GM12878 (cell line): ENCODE measurements around the gene SLC6A12. TPM values are rescaled to one million over a fixed set of nuclear protein-coding genes. Genes with fewer than 3 reads are reported as not detected.

Source experiments
- ATAC-seq: fragments of 200-7000 bp; cut with Tn5 transposase; 3 replicates; pipeline ENCODE4 v1.9.1; 2020; ENCODE audit warnings: mild to moderate bottlenecking, moderate library complexity
- BruUV-seq: library from RNA; stranded (reverse); fragments of 400-500 nt; replicated peaks from 2 replicates; lab custom pipeline; 2021; lab: Mats Ljungman, UMichigan
- CTCF ChIA-PET: fragments of 300-600 bp; sonication (Branson Sonifier 250); formaldehyde crosslinking; extraction: SDS; loops from one replicate; lab custom pipeline; 2021; ENCODE audit warnings: inconsistent platforms; lab: Yijun Ruan, JAX
- POLR2A ChIA-PET: fragments of 350-600 bp; formaldehyde crosslinking; extraction: SDS; loops from one replicate; lab custom pipeline; 2021; ENCODE audit warnings: inconsistent platforms; lab: Charles Lee
- RAD21 ChIA-PET: fragments of 300-600 bp; sonication (Branson Sonifier 250); formaldehyde crosslinking; loops from one replicate; lab custom pipeline; 2023; ENCODE audit warnings: antibody characterized with exemption; ENCODE audit not compliant: unreplicated experiment; lab: Charles Lee
- SMC1A ChIA-PET: fragments of 300-600 bp; sonication (Branson Sonifier 250); formaldehyde crosslinking; loops from one replicate; lab custom pipeline; 2023; ENCODE audit not compliant: unreplicated experiment, uncharacterized antibody; lab: Charles Lee
- DNase-seq: peaks from one replicate; pipeline ENCODE4 v3.0.0-alpha.2; 2011; ENCODE audit warnings: low read depth, low spot score
- FAIRE-seq: peaks from 3 replicates; lab custom pipeline; 2011; peaks lifted over from hg19 to GRCh38; lab: Jason Lieb, UNC
- H2AFZ ChIP-seq: 2 replicates; pipeline ENCODE4 v1.6.0; 2011; ENCODE audit warnings: low read depth, low read length, control low read depth; ENCODE audit not compliant: control insufficient read depth
- H3K27ac ChIP-seq: 2 replicates; pipeline ENCODE4 v1.5.1; 2011; ENCODE audit warnings: control low read depth; ENCODE audit not compliant: control insufficient read depth, insufficient read depth
- H3K27me3 ChIP-seq, 2 experiments: replicated peaks in 1 of 2; 2 replicates each; pipeline versions ENCODE4 v1.6.0 to v1.6.1; 2011; ENCODE audit warnings: low read length in 1 of 2; ENCODE audit not compliant: control insufficient read depth in 2 of 2, insufficient read depth in 2 of 2
- H3K36me3 ChIP-seq, 2 experiments: 2 replicates each; pipeline ENCODE4 v1.5.1; 2011; ENCODE audit warnings: low read length in 1 of 2; ENCODE audit not compliant: control insufficient read depth in 2 of 2, insufficient read depth in 2 of 2
- H3K4me1 ChIP-seq: 2 replicates; pipeline ENCODE4 v1.6.1; 2011; ENCODE audit warnings: mild to moderate bottlenecking, low read length, moderate library complexity, mixed read lengths; ENCODE audit not compliant: control insufficient read depth, insufficient read depth
- H3K4me2 ChIP-seq: 2 replicates; pipeline ENCODE4 v1.6.0; 2011; ENCODE audit warnings: control low read depth; ENCODE audit not compliant: control insufficient read depth, insufficient read depth
- H3K4me3 ChIP-seq: fragments of 200-600 bp; sonication (generic); 2 replicates; pipeline ENCODE4 v1.5.1; 2016
- H3K79me2 ChIP-seq: 2 replicates; pipeline ENCODE4 v1.6.0; 2011; ENCODE audit warnings: low read length; ENCODE audit not compliant: control insufficient read depth, insufficient read depth
- H3K9ac ChIP-seq: 2 replicates; pipeline ENCODE4 v1.8.0; 2011; ENCODE audit warnings: low read length, control low read depth, mixed read lengths; ENCODE audit not compliant: control insufficient read depth, insufficient read depth
- H3K9me3 ChIP-seq: replicated peaks from 3 replicates; pipeline ENCODE4 v1.5.1; 2011; ENCODE audit warnings: mild to moderate bottlenecking, low read length; ENCODE audit not compliant: control insufficient read depth, insufficient read depth
- H4K20me1 ChIP-seq: 2 replicates; pipeline ENCODE4 v1.6.0; 2011; ENCODE audit not compliant: control insufficient read depth, insufficient read depth
- BACH1 ChIP-seq: fragments of 450-650 bp; IDR thresholded peaks from 2 replicates; pipeline ENCODE4 v1.6.1; 2017; ENCODE audit warnings: mild to moderate bottlenecking, borderline replicate concordance
- BCL11A ChIP-seq: IDR thresholded peaks from 2 replicates; pipeline ENCODE4 v1.6.1; 2011; ENCODE audit warnings: low read depth, low read length
- CHD4 ChIP-seq: fragments of 200-600 bp; sonication (generic); IDR thresholded peaks from 2 replicates; pipeline ENCODE4 v1.6.1; 2016; ENCODE audit warnings: mild to moderate bottlenecking
- MYC ChIP-seq: IDR thresholded peaks from 2 replicates; pipeline ENCODE4 v1.6.1; 2011; ENCODE audit warnings: mild to moderate bottlenecking, low read length, moderate library complexity, inconsistent platforms; ENCODE audit not compliant: insufficient read depth, insufficient replicate concordance, insufficient read length, severe bottlenecking
- NBN ChIP-seq: fragments of 450-650 bp; IDR thresholded peaks from 2 replicates; pipeline ENCODE4 v1.6.1; 2016
- PAX5 ChIP-seq: IDR thresholded peaks from 2 replicates; pipeline ENCODE4 v1.6.1; 2011; ENCODE audit warnings: low read depth, low read length, borderline replicate concordance
- PML ChIP-seq: IDR thresholded peaks from 2 replicates; pipeline ENCODE4 v1.6.1; 2012; ENCODE audit warnings: low read length, inconsistent platforms
- POU2F2 ChIP-seq: IDR thresholded peaks from 3 replicates; pipeline ENCODE4 v1.6.1; 2011; ENCODE audit warnings: low read depth, mild to moderate bottlenecking, low read length, borderline replicate concordance
- RAD51 ChIP-seq: fragments of 450-650 bp; IDR thresholded peaks from 2 replicates; pipeline ENCODE4 v1.6.1; 2016; ENCODE audit warnings: moderate library complexity, mild to moderate bottlenecking, inconsistent platforms
- RELA ChIP-seq: fragments of 450-650 bp; IDR thresholded peaks from 2 replicates; pipeline ENCODE4 v1.8.0; 2014; ENCODE audit warnings: borderline replicate concordance; ENCODE audit not compliant: partially characterized antibody
- SMAD1 ChIP-seq: fragments of 450-650 bp; IDR thresholded peaks from 2 replicates; pipeline ENCODE4 v1.6.1; 2018; ENCODE audit warnings: mild to moderate bottlenecking, low read depth; ENCODE audit not compliant: partially characterized antibody
- STAT3 ChIP-seq: IDR thresholded peaks from 2 replicates; pipeline ENCODE4 v1.6.1; 2011; ENCODE audit warnings: low read depth, low read length, improper control_type of control experiment
- ZNF207 ChIP-seq: fragments of 450-650 bp; IDR thresholded peaks from 2 replicates; pipeline ENCODE4 v1.6.1; 2014; ENCODE audit warnings: antibody characterized with exemption, mild to moderate bottlenecking, borderline replicate concordance
- ZSCAN29 ChIP-seq: fragments of 450-650 bp; IDR thresholded peaks from 2 replicates; pipeline ENCODE4 v1.6.1; 2017; ENCODE audit warnings: mild to moderate bottlenecking, moderate library complexity
- WGBS: methylation state at CpG from one replicate; pipeline ENCODE4 v1.1.6; 2016; ENCODE audit warnings: low lambda C conversion rate; ENCODE audit not compliant: insufficient replicate concordance, insufficient coverage; ENCODE audit errors: missing lambda C conversion rate; 5-methylcytosine and 5-hydroxymethylcytosine counted together
- in situ Hi-C: fragments of 300-500 bp; cut with MboI; formaldehyde crosslinking; loops from 9 replicates; pipeline ENCODE4 v1.14.3; 2018; ENCODE audit warnings: mixed read lengths
- intact Hi-C: fragments of 100-400 bp; cut with micrococcal nuclease; formaldehyde crosslinking; loops from one replicate; pipeline ENCODE4 v1.14.2; 2022; ENCODE audit not compliant: unreplicated experiment
- polyA plus RNA-seq, 11 experiments: library from polyadenylated mRNA; depleted of rRNA in 4 of 11; unstranded in 6 of 11; stranded (reverse) in 5 of 11; fragments of >200 nt; fragmentation: Nextera tagmentation in 4 of 11; fragmentation: Illumina TruSeq in 1 of 11; extraction: Ambion mirVana in 4 of 11; extraction: Trizol in 1 of 11; gene quantifications; 1 replicate in 1 of 11; 2 replicates in 10 of 11; pipeline versions ENCODE4 v1.2.1 to v1.2.3, GENCODE V29; 2011 to 2016; ENCODE audit warnings: inconsistent platforms in 2 of 11, missing spikeins in 2 of 11, low read depth in 1 of 11
- total RNA-seq, 4 experiments: library from RNA; depleted of rRNA in 3 of 4; stranded (reverse); fragments of >200 nt in 3 of 4; fragmentation: Illumina TruSeq in 1 of 4; extraction: Trizol in 1 of 4; gene quantifications; 2 replicates each; pipeline versions ENCODE4 v1.2.1 to v1.2.3, GENCODE V29; 2013 to 2021
- TF ChIP-seq, protein P1 (sequence below): fragments of 450-650 bp; IDR thresholded peaks from 2 replicates; pipeline ENCODE4 v1.6.1; 2016; ENCODE audit warnings: mild to moderate bottlenecking, moderate library complexity, borderline replicate concordance
- TF ChIP-seq, protein P2 (sequence below): fragments of 450-650 bp; formaldehyde crosslinking; IDR thresholded peaks from 2 replicates; pipeline ENCODE4 v1.5.0; 2022; ENCODE audit warnings: mild to moderate bottlenecking, missing genetic modification characterization

Gene SLC6A12
- total and polyA plus RNA-seq, 10 of the 15 experiments (the other 5 are each of a cell fraction or from before 2014, with no cell fraction given), result 0.06 to 0.11 (median 0.07) TPM; not detected in 7

DNA sequence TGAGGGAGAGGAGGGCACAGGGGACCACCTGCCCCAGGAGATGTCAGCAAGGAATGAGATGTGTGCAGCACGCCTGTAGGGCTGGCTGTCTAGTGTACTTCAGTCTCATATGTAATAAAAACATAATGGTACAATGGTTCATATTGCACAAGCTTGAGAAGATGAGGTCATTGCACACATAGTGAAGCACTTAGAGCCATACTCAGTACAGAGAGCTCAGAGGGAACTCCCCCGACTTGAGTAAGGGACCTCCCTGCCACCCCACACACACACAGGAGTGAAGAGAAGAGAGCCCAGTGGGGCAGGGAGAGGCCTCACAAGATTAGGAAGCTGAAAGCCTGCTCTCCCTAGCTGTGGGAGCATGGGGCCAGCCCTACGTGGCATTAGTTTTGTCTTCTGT is 61.5 kb downstream of the SLC6A12 start:
- Histone ChIP-seq H3K27ac (no peak overlapping the region), H3K4me2 (no peak overlapping the region), H3K4me1 (no peaks in the 10 kb centered on the region)
- FAIRE-seq (no peak), DNase-seq (no peak)
- WGBS, result 0% methylated on average over 3 of the region's 3 CpGs
- POLR2A ChIA-PET, result no interaction called here
- TF ChIP-seq MYC (no peak), CHD4 (no peak), ZSCAN29 (no peak), RAD51 (no peak), SMAD1 (no peak), STAT3 (no peak), POU2F2 (no peak), RELA (no peak), BACH1 (no peak), BCL11A (no peak), PAX5 (no peak), PML (no peak), NBN (no peak), ZNF207 (no peak)
- TF ChIP-seq, protein P1, sequence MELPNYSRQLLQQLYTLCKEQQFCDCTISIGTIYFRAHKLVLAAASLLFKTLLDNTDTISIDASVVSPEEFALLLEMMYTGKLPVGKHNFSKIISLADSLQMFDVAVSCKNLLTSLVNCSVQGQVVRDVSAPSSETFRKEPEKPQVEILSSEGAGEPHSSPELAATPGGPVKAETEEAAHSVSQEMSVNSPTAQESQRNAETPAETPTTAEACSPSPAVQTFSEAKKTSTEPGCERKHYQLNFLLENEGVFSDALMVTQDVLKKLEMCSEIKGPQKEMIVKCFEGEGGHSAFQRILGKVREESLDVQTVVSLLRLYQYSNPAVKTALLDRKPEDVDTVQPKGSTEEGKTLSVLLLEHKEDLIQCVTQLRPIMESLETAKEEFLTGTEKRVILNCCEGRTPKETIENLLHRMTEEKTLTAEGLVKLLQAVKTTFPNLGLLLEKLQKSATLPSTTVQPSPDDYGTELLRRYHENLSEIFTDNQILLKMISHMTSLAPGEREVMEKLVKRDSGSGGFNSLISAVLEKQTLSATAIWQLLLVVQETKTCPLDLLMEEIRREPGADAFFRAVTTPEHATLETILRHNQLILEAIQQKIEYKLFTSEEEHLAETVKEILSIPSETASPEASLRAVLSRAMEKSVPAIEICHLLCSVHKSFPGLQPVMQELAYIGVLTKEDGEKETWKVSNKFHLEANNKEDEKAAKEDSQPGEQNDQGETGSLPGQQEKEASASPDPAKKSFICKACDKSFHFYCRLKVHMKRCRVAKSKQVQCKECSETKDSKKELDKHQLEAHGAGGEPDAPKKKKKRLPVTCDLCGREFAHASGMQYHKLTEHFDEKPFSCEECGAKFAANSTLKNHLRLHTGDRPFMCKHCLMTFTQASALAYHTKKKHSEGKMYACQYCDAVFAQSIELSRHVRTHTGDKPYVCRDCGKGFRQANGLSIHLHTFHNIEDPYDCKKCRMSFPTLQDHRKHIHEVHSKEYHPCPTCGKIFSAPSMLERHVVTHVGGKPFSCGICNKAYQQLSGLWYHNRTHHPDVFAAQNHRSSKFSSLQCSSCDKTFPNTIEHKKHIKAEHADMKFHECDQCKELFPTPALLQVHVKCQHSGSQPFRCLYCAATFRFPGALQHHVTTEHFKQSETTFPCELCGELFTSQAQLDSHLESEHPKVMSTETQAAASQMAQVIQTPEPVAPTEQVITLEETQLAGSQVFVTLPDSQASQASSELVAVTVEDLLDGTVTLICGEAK, result no peak
- TF ChIP-seq, protein P2, sequence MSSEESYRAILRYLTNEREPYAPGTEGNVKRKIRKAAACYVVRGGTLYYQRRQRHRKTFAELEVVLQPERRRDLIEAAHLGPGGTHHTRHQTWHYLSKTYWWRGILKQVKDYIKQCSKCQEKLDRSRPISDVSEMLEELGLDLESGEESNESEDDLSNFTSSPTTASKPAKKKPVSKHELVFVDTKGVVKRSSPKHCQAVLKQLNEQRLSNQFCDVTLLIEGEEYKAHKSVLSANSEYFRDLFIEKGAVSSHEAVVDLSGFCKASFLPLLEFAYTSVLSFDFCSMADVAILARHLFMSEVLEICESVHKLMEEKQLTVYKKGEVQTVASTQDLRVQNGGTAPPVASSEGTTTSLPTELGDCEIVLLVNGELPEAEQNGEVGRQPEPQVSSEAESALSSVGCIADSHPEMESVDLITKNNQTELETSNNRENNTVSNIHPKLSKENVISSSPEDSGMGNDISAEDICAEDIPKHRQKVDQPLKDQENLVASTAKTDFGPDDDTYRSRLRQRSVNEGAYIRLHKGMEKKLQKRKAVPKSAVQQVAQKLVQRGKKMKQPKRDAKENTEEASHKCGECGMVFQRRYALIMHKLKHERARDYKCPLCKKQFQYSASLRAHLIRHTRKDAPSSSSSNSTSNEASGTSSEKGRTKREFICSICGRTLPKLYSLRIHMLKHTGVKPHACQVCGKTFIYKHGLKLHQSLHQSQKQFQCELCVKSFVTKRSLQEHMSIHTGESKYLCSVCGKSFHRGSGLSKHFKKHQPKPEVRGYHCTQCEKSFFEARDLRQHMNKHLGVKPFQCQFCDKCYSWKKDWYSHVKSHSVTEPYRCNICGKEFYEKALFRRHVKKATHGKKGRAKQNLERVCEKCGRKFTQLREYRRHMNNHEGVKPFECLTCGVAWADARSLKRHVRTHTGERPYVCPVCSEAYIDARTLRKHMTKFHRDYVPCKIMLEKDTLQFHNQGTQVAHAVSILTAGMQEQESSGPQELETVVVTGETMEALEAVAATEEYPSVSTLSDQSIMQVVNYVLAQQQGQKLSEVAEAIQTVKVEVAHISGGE (CRISPR knock-in tag), result no peak
- TF ChIP-seq, all 136 proteins: peak for 0
- ChIA-PET CTCF (interaction anchor here (0.9 to 1.9 kb wide), 3 partner anchors 13 to 41 kb away, joined by 3 to 6 read pairs (median 3); no protein-coding TSS in a partner anchor), SMC1A (interaction anchor here (1.2 kb wide), 1 partner anchor 47 kb away, joined by 4 read pairs; no protein-coding TSS in a partner anchor), RAD21 (no interaction called here)
- H3K9ac ChIP-seq, result no peak overlapping the region
- in situ Hi-C loops, result no loop called here
- no peaks in the 10 kb centered on the region for H4K20me1 ChIP-seq
- H3K4me3 ChIP-seq, result no peak overlapping the region
- no peaks in the 10 kb centered on the region; a peak in 3 of 4 replicates for H3K27me3 ChIP-seq
- intact Hi-C loops, result no loop called here
- no peaks in the 10 kb centered on the region for H3K9me3 ChIP-seq
- H3K36me3 ChIP-seq, result no peaks in the 10 kb centered on the region
- H2AFZ ChIP-seq, result no peak overlapping the region
- peak; percentile 24 for ATAC-seq
- BruUV-seq, result no TSS peak
- H3K79me2 ChIP-seq, result no peaks in the 10 kb centered on the region
